Measurements from ENCODE around the gene LHPP.
"Not testable (repeated sequence)": the region's sequence is repeated elsewhere in the genome, so short reads cannot be mapped to it uniquely, and the experiment has no call there.

Gene LHPP

GRCh38 chr10:124573726-124574455 lies 112.3 kb downstream of the LHPP start:
- no peak for DNase-seq (ENCODE audit: low read depth)

DNA sequence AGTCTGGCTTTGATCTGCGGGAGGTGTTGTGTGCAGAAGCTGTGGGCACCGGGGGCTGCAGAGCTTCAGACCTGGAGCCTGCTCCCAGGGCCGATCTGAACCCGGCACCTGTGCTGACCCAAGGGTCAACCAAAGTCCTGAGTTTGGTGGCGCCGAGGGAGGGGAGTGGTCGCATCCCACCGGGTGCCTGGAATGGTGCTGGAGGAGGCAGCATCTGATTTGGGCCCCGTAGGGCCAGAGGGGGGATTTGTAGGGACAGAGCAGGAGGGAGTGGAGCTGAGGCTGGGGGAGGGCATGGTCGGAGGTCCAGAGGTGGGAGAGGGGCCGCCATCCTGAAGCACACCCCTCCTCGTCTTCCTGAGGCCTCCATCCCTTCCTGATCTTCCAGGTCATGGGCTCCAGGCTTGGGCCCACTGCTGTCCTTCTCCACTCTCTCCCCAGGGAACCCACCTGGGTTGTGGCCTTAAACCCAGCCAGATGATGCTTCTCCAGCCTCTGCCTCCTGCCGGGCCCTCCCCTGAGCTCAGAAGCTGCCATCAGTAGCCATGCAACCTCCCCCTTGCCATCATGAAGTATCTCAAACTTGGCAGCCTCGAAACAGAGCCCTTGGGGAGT lies 112.9 kb downstream of the LHPP start:
- DNase-seq (ENCODE audit: low read depth): no peak

GRCh38 chr10:124575107-124576035 lies 113.7 kb downstream of the LHPP start:
- DNase-seq (ENCODE audit: low read depth): no peak

DNA sequence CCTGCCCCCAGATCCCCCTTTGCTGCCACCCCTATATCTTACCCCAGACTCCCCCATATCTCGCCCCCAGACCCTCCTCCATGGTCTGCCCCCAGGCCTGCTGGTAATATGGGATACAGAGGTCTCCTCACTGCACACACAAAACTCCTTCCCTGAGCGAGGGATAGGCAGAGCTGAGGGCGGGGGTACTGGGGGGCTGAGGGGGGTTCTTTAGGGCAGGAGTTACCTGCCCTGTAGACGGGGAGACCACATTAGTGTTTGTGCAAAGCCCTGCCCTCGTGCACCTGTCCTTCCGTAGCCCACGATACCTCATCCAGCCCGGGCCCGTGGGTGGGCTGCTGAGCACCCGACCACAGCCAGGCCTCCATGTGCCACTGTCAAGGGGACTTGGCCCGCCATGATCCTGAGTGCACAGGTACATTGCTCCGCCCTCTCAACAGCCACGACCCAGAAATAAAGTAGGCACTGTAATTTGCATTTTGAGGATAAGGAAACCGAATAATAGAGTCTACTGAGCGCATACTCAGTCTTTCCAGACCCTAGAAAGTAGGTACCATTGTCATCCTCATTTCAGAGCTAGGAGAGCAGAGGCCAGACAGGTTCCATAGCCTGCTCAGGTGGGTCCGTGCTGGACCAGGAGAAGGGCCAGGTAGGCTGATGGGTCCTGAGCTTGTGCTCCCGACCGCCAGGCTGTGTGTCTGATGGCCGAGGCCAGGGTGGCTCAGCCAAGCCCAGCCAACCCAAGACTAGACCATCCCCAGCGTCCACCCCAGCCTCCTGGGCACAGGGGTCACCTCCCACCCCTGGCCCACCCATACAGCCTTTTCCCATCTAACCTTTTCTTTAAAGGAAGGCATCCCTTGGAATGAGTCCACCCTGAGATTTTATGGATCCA lies 115.2 kb downstream of the LHPP start:
- DNase-seq (ENCODE audit: low read depth): no peak

- no peak for DNase-seq (ENCODE audit: low read depth)
Observed at GRCh38 chr10:124577651-124578050, 116.0 kb downstream of the LHPP start.

GRCh38 chr10:124578231-124579010 lies 116.8 kb downstream of the LHPP start:
- DNase-seq (ENCODE audit: low read depth): no peak

DNA sequence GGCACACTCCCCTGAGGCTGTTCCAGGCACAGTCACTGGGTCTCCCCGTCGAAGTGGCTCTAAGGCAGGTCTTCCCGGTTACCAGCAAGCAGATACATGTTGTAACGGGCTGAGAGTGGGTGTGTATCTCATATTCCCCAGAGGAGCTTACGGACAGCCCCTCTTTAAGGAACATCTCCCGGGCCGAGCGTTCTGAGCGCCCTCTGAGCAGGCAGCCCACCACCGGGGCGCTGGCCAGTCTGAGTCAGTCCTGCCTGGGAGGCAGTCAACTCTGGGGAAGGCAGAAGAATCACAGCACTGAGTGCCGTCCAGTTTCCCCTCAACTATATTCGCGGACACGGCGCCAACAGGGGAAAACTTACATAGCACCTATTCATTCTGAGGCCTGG lies 117.4 kb downstream of the LHPP start:
- no peak for DNase-seq (ENCODE audit: low read depth)

- DNase-seq (ENCODE audit: low read depth): no peak
Observed at GRCh38 chr10:124586142-124586541, 124.5 kb downstream of the LHPP start.

GRCh38 chr10:124587811-124588211 lies 126.2 kb downstream of the LHPP start:
- no peak for DNase-seq (ENCODE audit: low read depth)

DNA sequence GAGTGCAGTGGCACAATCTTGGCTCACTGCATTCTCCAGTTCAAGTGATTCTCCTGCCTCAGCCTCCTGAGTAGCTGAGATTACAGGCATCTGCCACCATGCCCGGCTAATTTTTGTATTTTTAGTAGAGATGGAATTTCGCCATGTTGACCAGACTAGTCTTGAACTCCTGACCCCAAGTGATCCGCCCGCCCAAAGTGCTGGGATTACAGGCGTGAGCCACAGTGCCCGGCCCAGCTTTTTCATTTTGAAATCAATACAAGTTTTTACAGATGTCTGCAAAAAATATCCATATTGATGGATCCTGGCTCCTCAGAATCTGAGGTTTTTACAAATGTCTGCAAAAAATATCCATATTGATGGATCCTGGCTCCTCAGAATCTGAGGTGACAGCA lies 126.7 kb downstream of the LHPP start:
- DNase-seq (ENCODE audit: low read depth): not testable (repeated sequence)

DNA sequence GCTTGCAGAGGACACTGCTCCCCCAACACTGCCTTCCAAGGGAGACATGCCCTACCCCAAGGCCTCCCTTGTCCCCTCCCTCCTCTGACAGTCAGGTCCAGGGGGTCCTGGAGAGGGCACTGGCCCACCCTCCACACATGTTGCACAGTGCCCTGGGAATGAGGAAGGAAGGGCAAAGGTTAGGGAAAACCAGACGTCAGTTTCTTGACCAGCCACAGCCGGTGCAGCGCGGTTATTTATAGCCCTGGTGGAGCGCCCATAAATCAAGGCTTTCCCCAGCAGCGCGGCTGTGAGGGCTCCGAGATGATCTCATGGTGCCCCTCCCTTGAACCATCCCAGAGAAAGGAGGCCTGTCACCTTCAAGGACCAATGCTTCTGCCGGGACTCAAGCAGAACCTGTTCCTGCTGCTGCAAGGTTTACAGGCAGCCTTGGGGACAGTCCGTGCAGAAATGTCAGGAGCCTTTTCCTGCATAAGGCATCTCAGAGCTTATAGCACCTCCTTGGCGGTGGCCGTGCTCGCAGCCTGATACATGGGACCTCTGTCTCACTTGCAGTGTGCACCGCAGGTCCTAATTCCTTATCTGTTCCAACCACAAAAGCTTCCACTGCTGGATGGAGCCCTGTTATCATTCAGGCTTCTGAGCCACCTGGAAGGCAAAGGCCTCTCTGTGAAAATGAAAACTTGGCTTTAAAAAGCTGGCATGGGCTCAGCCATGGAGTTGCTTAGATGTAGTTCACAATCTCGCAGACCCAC lies 127.3 kb downstream of the LHPP start:
- DNase-seq (ENCODE audit: low read depth): no peak

DNA sequence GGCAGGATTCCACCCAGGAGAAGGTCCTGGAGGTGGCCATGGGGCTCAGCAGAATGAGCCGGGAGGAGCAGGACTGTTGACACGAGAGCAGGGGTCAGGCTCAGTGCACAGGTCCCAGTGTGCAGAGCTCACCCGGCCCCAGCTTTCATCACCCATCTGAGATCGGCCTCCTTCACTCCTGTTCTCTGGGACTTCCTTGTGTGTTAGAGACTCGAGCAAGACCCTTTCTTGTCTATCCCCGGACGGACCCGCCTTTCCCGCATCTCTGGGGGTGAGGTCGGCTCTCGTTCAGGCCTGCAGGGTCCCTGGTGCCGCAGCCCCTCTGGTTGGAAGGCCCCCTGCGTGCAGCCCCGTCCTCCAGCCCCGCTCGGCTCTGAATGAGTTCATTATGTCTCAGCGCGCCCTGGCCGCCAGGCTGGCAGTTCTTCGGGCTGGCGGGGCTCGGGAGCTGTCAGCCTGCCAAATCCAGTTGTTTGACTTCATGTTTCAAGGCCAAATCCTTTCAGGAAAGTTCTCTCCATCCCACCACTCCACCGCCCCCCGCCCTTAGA lies 127.9 kb downstream of the LHPP start:
- DNase-seq (ENCODE audit: low read depth): no peak

DNA sequence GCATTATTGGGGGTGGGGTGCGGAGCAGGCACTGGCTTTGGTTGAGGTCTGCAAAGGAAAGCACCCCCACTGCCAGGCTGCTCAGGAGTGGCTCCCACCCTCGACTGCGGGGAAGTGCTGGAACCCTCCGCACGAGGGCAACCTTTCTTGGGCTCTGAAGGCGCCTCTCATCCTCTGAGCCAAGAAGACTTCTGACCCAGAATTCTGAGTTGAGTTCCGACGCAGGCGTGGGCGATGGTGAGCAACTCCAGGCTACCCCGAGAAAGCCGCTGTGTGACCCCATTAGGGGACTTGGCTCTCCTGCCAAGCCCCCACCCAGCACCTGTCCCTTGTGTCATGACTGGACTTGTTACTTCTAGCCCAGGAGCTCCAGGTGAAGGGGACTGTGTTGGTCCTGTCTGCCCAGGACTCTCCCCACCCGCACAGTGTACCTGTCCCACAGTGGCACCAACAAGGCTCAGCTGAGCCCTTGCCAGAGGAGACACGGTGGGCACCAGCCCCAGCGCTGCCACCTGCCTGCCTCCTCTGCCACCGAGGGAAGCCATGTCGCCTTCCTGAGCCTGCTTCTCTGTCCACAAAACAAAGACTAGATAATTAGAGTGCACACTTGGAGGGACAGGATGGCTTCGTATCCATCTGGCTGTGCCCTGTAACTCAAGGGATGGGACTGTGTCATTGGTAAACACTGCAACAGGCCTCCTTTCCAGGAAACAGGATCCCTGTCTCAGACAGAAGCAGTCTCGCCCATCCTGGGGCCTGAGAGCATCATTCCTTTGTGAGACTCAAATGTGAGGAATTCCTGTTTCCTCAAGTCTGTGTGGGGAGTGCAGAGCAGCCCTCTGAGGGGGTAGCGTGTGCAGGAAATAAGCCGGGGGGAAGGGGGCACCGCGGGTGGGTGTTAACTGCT lies 128.8 kb downstream of the LHPP start:
- DNase-seq (ENCODE audit: low read depth): no peak

- DNase-seq (ENCODE audit: low read depth): no peak
Observed at GRCh38 chr10:124591123-124591495, 129.5 kb downstream of the LHPP start.

DNA sequence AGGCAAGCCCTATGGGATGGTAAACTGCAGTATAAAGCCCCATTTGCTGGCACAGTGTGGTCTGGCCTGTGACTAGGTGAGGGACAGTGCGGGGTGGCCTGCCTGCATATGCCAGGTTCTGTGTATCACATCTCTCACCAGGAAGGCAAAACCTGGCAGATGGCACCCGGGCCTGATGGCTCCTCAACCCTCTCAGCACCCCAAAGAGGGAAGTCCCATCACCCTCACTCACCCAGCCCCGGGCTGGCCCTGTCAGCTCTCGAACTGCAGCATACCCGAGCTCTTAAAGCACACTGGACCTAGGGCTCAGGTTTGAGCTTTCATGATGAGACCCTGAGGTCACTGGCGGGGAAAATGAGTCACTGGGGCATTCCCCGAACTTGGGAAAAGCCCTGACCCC lies 130.5 kb downstream of the LHPP start:
- no peak for DNase-seq (ENCODE audit: low read depth)

DNA sequence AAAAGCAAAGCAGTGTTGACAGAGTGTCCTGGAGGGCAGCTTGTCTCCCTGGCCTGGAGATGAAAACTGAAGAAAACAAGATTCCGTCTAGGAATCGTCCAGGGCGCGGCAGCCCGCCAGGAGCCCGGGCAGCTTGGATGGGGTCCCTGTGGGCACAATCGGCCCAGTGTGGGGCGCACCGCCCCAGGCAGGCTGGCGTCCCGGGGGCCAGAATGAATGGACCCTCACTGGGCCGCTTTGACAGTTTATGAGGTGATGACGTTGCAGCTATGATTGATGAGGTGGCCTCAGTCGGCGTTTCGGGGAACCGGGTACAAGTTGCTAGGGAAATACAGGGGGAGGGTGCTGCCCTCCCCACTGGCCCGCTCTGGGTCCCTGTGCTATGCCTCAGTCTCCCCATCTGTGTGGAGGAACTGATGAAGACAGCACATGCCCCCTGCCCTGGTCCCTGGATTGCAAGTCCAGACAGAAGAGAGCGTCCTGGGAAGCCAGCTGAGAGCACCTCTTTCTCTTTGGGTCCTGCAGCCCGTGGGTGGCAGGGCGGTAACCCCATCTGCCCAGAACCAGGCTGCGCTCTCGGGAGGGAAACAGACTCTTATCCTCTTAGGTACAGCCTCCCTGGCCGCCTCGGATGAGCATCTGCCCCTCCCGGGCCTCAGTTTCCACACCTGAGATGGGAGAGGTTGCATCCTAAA lies 131.3 kb downstream of the LHPP start:
- no peak for DNase-seq (ENCODE audit: low read depth)

DNA sequence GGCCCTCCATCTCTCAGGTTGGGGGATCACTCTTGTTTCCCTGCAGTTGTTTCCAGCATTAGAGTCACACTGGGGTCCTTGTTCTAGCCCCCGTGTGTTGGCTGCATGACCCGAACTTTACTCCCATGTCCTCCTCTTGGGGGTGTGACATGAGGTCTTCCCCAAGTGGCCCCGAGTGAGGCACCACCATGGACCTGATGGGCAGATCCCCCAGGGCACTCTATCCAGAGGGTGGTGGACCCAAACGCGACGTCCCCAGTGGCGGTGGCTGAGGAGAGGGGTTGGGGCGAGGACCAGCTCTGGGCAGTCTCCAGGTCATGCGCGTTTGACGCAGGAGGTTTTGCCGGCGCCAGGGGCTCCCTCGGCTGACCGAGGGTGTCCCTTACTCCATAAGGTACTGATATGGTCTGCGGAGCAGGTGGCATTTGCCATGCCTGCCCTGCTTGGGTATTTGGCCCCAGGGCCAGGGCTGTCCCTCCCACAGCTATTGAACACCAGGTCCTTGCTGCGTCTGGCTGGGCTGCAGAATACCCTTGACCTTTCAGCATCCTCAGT lies 131.9 kb downstream of the LHPP start:
- no peak for DNase-seq (ENCODE audit: low read depth)

- no peak for DNase-seq (ENCODE audit: low read depth)
Observed at GRCh38 chr10:124594240-124594639, 132.6 kb downstream of the LHPP start.

Data from fibroblast of the conjunctiva (primary cell).